Anterior cingulate cortex (tissue), 58 donors: ENCODE measurements around the gene TMPO.
"Not testable (repeated sequence)": the region's sequence is repeated elsewhere in the genome, so short reads cannot be mapped to it uniquely, and the experiment has no call there.

Source experiments
- DNase-seq, 58 donors: peaks; one replicate each; lab custom pipeline; 2025; lab: John Stamatoyannopoulos, UW

Gene TMPO

GRCh38 chr12:98576795-98577194 is 61.4 kb downstream of the TMPO start:
- DNase-seq: not testable (repeated sequence)

GRCh38 chr12:98578392-98578791 is 63.0 kb downstream of the TMPO start:
- DNase-seq: no peak

GRCh38 chr12:98578821-98579220 is 63.4 kb downstream of the TMPO start:
- DNase-seq: no peak

- DNase-seq: no peak
Observed at GRCh38 chr12:98579347-98579746, 64.0 kb downstream of the TMPO start.

GRCh38 chr12:98579835-98580234 is 64.4 kb downstream of the TMPO start:
- no peak for DNase-seq

GRCh38 chr12:98580695-98581094 is 65.3 kb downstream of the TMPO start:
- DNase-seq: no peak

GRCh38 chr12:98581101-98581500 is 65.7 kb downstream of the TMPO start:
- DNase-seq: no peak

- DNase-seq: no peak
Observed at GRCh38 chr12:98582093-98582492, 66.7 kb downstream of the TMPO start.

GRCh38 chr12:98587084-98587483 is 71.7 kb downstream of the TMPO start:
- no peak for DNase-seq

GRCh38 chr12:98591209-98591608 is 75.8 kb downstream of the TMPO start:
- no peak for DNase-seq

GRCh38 chr12:98592825-98593322 is 77.5 kb downstream of the TMPO start:
- DNase-seq: no peak

- DNase-seq: peak; percentile 64 to 98 (median 95)
Observed at GRCh38 chr12:98593351-98594049, 78.1 kb downstream of the TMPO start, which contains the start of gene SLC25A3. TSS of gene SLC25A3 (plus strand) at chr12:98593686. CDS start at chr12:98593979, 293 bp downstream.

GRCh38 chr12:98594050-98594835 is 78.9 kb downstream of the TMPO start:
- DNase-seq: peak in 15 of 58 donors; percentile 10 to 66 (median 47)

- DNase-seq: no peak
Observed at GRCh38 chr12:98595243-98595988, 80.0 kb downstream of the TMPO start.

GRCh38 chr12:98597313-98597712 is 81.9 kb downstream of the TMPO start:
- not testable (repeated sequence) for DNase-seq
